HepG2 (cell line): ENCODE results near the gene ALPL.

Source experiments
- EP300 ChIP-seq, 3 experiments: sonication (generic) in 1 of 3; formaldehyde crosslinking in 1 of 3; IDR thresholded peaks; 2 replicates each; pipeline versions ENCODE4 v1.5.1 to v1.6.1; 2011 to 2020; ENCODE audit warnings: low read depth in 2 of 3, low read length in 2 of 3, borderline replicate concordance in 1 of 3, improper control_type of control experiment in 1 of 3, mild to moderate bottlenecking in 1 of 3, missing genetic modification reagents in 1 of 3, moderate library complexity in 1 of 3
- MYC ChIP-seq: sonication (generic); formaldehyde crosslinking; IDR thresholded peaks from 2 replicates; pipeline ENCODE4 v1.9.0; 2021; ENCODE audit warnings: missing genetic modification reagents, borderline replicate concordance
- POLR2AphosphoS5 ChIP-seq: IDR thresholded peaks from 2 replicates; pipeline ENCODE4 v1.6.1; 2012; ENCODE audit warnings: low read depth, low read length
- ZNF317 ChIP-seq: sonication (generic); formaldehyde crosslinking; IDR thresholded peaks from 2 replicates; pipeline ENCODE4 v1.5.0; 2020; ENCODE audit warnings: mild to moderate bottlenecking, missing genetic modification reagents
- ZNF331 ChIP-seq: sonication (generic); formaldehyde crosslinking; IDR thresholded peaks from 2 replicates; pipeline ENCODE4 v1.4.0; 2020; ENCODE audit warnings: missing genetic modification reagents
- ZNF343 ChIP-seq: sonication (generic); formaldehyde crosslinking; IDR thresholded peaks from 2 replicates; pipeline ENCODE4 v1.4.0; 2020; ENCODE audit warnings: mild to moderate bottlenecking, missing genetic modification reagents
- ZNF792 ChIP-seq: IDR thresholded peaks from 2 replicates; pipeline ENCODE4 v1.6.1; 2016

GRCh38 chr1:21517161-21517589 is 8.0 kb downstream of the ALPL start:
- TF ChIP-seq MYC (CRISPR knock-in tag) (no peak), ZNF343 (no peak), ZNF317 (CRISPR knock-in tag) (no peak), ZNF331 (CRISPR knock-in tag) (no peak), EP300 (IDR thresholded peaks at IDR 0.05; ENCODE audit: low read depth in 2 of 2, low read length in 2 of 2) (no peak), EP300 (CRISPR knock-in tag; IDR thresholded peaks at IDR 0.05; ENCODE audit: borderline replicate concordance) (no peak), POLR2AphosphoS5 (no peak), ZNF792 (CRISPR knock-in tag) (no peak)
